Thymus (tissue), 11 donors: ENCODE measurements around the gene NPW. TPM values are rescaled to one million over a fixed set of nuclear protein-coding genes. Genes with fewer than 3 reads are reported as not detected.
"Not testable (repeated sequence)": the region's sequence is repeated elsewhere in the genome, so short reads cannot be mapped to it uniquely, and the experiment has no call there.

Experiments used
- DNase-seq, 9 donors: peaks; one replicate each; pipeline ENCODE4 v3.0.0-alpha.2; 2013; ENCODE audit warnings: low spot score in 9 of 9, low read depth in 6 of 9, missing footprints in 1 of 9
- H3K27ac ChIP-seq, 2 donors: one replicate each; pipeline ENCODE4 v1.5.1; 2013; ENCODE audit warnings: control low read depth in 1 of 2, low read depth in 1 of 2, low read length in 1 of 2, mild to moderate bottlenecking in 1 of 2, moderate library complexity in 1 of 2
- H3K27me3 ChIP-seq, 2 donors: one replicate each; pipeline ENCODE4 v1.5.1; 2013; ENCODE audit warnings: low read length in 1 of 2; ENCODE audit not compliant: control insufficient read depth in 2 of 2, insufficient read depth in 1 of 2
- H3K36me3 ChIP-seq, 2 donors: one replicate each; pipeline ENCODE4 v1.5.1; 2013; ENCODE audit warnings: low read length in 1 of 2, mild to moderate bottlenecking in 1 of 2, moderate library complexity in 1 of 2; ENCODE audit not compliant: control insufficient read depth in 2 of 2, insufficient read depth in 2 of 2
- H3K4me1 ChIP-seq, 2 donors: one replicate each; pipeline ENCODE4 v1.5.1; 2013; ENCODE audit warnings: low read length in 2 of 2; ENCODE audit not compliant: control insufficient read depth in 2 of 2, insufficient read depth in 2 of 2
- H3K4me3 ChIP-seq, 2 donors: one replicate each; pipeline ENCODE4 v1.5.1; 2013; ENCODE audit warnings: low read length in 2 of 2, control low read depth in 1 of 2, mild to moderate bottlenecking in 1 of 2
- H3K9me3 ChIP-seq, 2 donors: one replicate each; pipeline ENCODE4 v1.5.1; 2013; ENCODE audit warnings: low read length in 1 of 2, mild to moderate bottlenecking in 1 of 2; ENCODE audit not compliant: control insufficient read depth in 2 of 2, insufficient read depth in 1 of 2
- WGBS: extraction: QIAGEN DNeasy Blood & Tissue Kit; methylation state at CpG from one replicate; pipeline ENCODE4 v1.1.7; 2013; 5-methylcytosine and 5-hydroxymethylcytosine counted together
- polyA plus RNA-seq: library from polyadenylated mRNA; stranded (reverse); fragments of 200-250 nt; gene quantifications from one replicate; pipeline ENCODE4 v1.2.3, GENCODE V29; 2013
- total RNA-seq: library from RNA; stranded (reverse); fragments of 120-200 nt; gene quantifications from one replicate; pipeline ENCODE4 v1.2.4, GENCODE V29; 2013
- donor health status: healthy.

NPW gene
- total and polyA plus RNA-seq, 2 donors, result 0.66 to 1.2 TPM

- Histone ChIP-seq H3K4me1 (peaks cover 4 to 36% of the 10 kb centered on the region in 2 donors), H3K27me3 (peaks cover 38 to 71% of the 10 kb centered on the region in 2 donors), H3K27ac (no peak overlapping the region), H3K36me3 (no peaks in the 10 kb centered on the region), H3K9me3 (peaks cover 1 to 11% of the 10 kb centered on the region in 2 donors), H3K4me3 (no peak overlapping the region)
- DNase-seq, result no peak
- WGBS, result 96% methylated on average over 11 of the region's 11 CpGs
Measured at GRCh38 chr16:2030036-2030435, 10.5 kb downstream of the NPW start.

DNA sequence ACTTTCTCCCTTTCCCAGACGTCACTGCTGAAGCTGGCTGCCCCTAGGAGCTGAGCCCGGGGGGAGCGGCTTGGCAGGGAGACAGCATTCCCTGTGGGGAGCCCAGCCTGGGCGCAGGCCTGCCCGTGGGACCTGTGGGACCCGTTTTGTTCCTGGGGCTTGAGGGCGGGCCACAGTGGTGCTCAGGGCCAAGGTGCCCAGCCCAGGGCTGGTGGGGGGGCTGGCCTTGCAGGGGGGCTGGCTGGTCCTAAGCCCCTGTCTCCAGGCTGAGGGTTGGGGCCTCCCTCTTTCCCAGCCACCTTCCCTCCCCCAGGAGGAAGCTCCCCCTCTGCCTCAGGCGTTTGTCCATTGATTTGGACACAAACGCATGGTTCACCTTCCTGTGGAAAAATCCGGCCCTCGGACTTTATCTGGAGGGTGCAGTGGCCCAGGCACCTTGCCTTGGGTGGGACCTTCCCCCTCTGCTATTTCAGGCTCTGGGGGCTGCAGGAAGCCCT lies 11.5 kb downstream of the NPW start:
- Histone ChIP-seq H3K4me3 (no peak overlapping the region), H3K27me3 (peaks cover 27 to 60% of the 10 kb centered on the region in 2 donors), H3K27ac (no peak overlapping the region), H3K4me1 (peaks cover 4 to 40% of the 10 kb centered on the region in 2 donors), H3K9me3 (peaks cover 1 to 11% of the 10 kb centered on the region in 2 donors), H3K36me3 (no peaks in the 10 kb centered on the region)
- 89% methylated on average over 11 of the region's 11 CpGs for WGBS
- no peak for DNase-seq

DNA sequence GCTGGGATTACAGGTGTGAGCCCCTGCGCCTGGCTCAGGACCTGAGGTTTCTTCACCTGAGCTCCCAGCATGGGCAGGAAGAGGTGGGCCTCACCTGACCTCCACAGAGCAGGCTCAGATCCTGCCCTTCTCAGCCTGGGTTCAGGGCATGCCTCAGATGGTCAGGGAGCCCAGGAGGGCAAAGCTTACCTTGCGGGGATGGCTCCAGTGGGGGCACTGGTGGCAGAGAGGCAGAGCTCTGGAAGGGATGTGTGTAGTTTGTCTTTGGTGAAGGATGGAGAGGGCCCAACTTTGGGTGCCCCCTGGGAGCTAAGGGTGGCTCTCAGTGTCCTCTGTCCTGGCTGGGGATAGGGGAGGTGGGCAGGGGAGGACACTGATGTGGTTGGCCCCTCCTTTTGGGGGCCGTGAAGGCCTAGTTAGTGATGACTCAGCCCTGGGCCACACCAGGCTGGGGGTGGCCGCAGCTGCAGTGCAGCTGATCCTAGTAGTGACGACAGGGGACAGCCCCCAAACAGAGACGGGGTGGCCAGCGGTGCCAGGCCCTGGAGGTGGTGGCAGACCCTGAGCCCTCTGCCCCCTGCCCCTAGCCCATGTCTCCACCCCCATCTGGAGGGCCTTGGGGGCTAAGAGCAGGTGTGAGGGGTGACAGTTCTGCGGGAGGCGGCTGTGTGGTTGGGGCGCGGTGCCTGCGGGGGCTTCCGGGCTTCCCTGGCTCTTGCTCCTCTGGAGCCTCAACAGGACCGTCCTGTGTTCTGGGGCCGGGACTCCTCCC lies 12.9 kb downstream of the NPW start:
- WGBS, result 82% methylated on average over 15 of the region's 15 CpGs
- no peak for DNase-seq

DNA sequence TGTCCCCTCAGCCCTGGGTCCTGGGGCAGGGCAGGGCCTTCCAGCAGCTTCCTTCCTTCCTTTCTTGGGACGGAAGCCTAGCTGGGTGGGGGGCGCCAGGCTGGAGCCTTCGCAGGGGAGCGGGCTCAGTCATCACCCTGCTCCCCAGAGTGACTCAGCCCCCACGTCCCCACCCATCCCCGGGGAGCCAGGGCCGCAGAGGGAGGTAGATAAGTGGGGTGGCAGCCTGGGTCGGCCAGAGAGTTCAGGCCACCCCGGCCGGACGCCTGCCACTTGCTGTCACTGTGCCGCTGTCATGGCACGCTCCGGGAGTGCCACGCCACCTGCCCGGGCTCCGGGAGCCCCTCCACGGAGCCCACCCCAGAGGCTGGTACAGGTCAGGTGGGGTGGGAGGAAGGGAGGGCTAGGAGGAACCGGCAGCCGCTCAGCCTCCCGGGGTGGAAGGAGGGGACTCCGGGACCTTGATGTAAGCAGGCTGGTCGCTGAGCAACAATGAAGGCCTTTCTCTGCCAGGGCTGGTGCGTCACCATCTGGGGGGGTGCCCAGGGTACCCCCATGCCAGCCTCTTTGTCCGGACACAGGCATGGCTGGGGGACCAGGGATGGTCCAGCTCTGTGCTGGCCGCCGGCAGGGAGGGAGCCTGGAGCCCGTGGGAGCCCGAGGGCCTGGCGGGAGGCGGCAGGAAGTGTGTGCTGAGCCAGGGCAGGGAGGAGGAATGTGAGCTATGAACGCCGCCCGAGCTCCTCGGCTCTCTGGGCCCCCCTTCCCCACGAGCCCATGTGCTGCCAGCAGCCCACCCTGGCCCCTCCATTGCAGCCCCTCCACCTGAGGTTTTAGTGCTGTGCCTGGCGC lies 13.7 kb downstream of the NPW start:
- Histone ChIP-seq H3K27me3 (peaks cover 7 to 41% of the 10 kb centered on the region in 2 donors), H3K4me3 (no peak overlapping the region), H3K9me3 (peaks cover 0 to 3% of the 10 kb centered on the region in 2 donors), H3K27ac (peak overlapping the region in 1 of 2 donors; percentile 43), H3K36me3 (no peaks in the 10 kb centered on the region), H3K4me1 (peaks cover 4 to 36% of the 10 kb centered on the region in 2 donors)
- 38% methylated on average over 37 of the region's 37 CpGs for WGBS
- no peak for DNase-seq

More for the DNA sequence above, 12.9 kb downstream of the NPW start:
- H3K9me3 ChIP-seq, result peaks cover 1 to 9% of the 10 kb centered on the region in 2 donors
- H3K4me1 ChIP-seq, result peaks cover 4 to 34% of the 10 kb centered on the region in 2 donors
- no peak overlapping the region for H3K4me3 ChIP-seq
- no peak overlapping the region for H3K27ac ChIP-seq
- H3K36me3 ChIP-seq, result no peaks in the 10 kb centered on the region
- H3K27me3 ChIP-seq, result peaks cover 14 to 49% of the 10 kb centered on the region in 2 donors

DNA sequence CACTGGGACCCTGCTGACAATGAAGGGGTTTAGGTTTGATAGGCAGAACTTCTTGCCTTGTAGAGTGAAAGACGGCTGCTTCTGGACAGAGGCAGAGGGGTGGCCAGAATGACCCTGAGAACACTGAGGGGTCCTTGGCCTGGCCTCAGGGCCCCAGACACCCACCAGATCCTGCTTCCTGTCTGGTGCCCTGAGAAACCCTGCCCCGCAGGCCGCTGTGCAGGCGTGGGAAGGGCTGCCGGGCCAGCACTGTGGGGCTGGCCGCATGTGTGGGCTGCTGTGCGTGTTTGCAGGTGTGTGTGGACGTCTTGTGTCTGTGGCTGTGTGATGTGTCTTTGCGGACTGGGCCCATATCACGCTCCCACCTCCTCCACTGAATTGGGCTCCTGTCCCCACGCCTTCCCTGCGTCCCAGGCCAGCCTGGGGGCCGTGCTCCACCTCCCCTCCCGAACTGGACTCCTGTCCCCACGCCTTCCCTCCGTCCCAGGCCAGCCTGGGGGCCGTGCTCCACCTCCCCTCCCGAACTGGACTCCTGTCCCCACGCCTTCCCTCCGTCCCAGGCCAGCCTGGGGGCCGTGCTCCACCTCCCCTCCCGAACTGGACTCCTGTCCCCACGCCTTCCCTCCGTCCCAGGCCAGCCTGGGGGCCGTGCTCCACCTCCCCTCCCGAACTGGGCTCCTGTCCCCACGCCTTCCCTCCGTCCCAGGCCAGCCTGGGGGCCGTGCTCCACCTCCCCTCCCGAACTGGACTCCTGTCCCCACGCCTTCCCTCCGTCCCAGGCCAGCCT lies 14.5 kb downstream of the NPW start:
- H3K4me1 ChIP-seq, result peaks cover 4 to 44% of the 10 kb centered on the region in 2 donors
- not testable (repeated sequence) for H3K9me3 ChIP-seq, DNase-seq, H3K36me3 ChIP-seq, H3K4me3 ChIP-seq
- whole genome bisulfite sequencing, result 81% methylated on average over 16 of the region's 32 CpGs
- peaks cover 0 to 33% of the 10 kb centered on the region in 2 donors for H3K27me3 ChIP-seq
- peak overlapping the region in 1 of 2 donors; percentile 43 for H3K27ac ChIP-seq

GRCh38 chr16:2034696-2035430 lies 15.3 kb downstream of the NPW start:
- Histone ChIP-seq H3K9me3 (no peaks in the 10 kb centered on the region), H3K4me3 (no peak overlapping the region), H3K36me3 (no peaks in the 10 kb centered on the region), H3K27ac (peak overlapping the region in 1 of 2 donors; percentile 46), H3K4me1 (peaks cover 4 to 51% of the 10 kb centered on the region in 2 donors), H3K27me3 (peaks cover 0 to 25% of the 10 kb centered on the region in 2 donors)
- WGBS, result 93% methylated on average over 17 of the region's 17 CpGs
- DNase-seq, result no peak

DNA sequence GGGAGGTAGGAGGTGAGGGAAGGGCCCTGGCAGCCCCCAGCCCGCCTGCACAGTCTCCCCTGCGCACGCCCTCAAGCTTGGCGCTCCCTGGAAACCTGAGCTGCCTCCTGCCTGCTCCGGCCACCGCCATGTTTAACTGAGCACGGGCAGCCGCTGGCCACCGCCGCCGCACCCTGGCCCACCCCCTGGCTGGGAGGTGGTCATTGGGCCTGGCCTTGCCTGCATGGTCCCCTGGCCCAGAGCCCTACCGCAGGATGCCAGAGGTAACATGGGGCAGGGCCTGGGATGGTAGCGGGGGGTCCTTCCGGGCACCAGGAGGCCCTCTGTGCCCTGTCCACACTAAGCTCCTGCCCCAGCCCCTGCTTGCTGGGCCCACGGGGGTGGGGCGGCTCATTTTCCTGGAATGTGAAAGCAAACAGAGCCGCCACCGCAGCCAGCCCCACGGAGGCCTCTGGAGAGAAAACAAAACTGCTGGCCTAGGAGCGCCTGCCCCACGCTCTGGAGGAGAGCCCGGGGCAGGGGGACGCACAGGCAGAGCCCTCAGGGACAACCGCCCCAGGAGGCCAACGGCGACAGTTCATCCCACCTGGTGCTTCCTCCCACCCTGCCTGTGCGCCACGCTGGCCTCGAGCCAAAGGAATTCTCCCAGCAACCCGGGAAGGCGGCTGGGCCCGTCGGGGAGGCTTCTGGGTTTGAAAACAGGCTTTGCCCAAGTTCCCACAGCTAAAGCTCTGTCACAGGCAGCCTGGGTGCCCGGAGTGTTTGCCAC lies 16.0 kb downstream of the NPW start:
- DNase-seq, result no peak
- peak overlapping the region; percentile 26 to 46 for H3K27ac ChIP-seq
- no peaks in the 10 kb centered on the region for H3K9me3 ChIP-seq
- H3K36me3 ChIP-seq, result no peaks in the 10 kb centered on the region
- WGBS, result 93% methylated on average over 34 of the region's 34 CpGs
- peaks cover 4 to 51% of the 10 kb centered on the region in 2 donors for H3K4me1 ChIP-seq
- H3K27me3 ChIP-seq, result peaks cover 0 to 20% of the 10 kb centered on the region in 2 donors
- no peak overlapping the region for H3K4me3 ChIP-seq
